Vagina (tissue), 2 donors: ENCODE data around the gene FLYWCH2.

ENCODE experiments used
- POLR2AphosphoS5 ChIP-seq, 2 donors: sonication (generic); formaldehyde crosslinking; IDR thresholded peaks; one replicate each; pipeline ENCODE4 v1.9.0; 2017; ENCODE audit warnings: antibody characterized with exemption in 2 of 2, mild to moderate bottlenecking in 2 of 2, low read depth in 1 of 2; ENCODE audit not compliant: insufficient read depth in 1 of 2
- TF ChIP-seq, protein P1 (sequence below), 3 experiments: fragments of 450-650 bp in 2 of 3; fragments of 200-600 bp in 1 of 3; sonication (generic) in 1 of 3; IDR thresholded peaks; one replicate each; pipeline ENCODE4 v1.5.1; 2017 to 2019; ENCODE audit warnings: antibody characterized with exemption in 3 of 3, mild to moderate bottlenecking in 2 of 3, moderate library complexity in 2 of 3

DNA sequence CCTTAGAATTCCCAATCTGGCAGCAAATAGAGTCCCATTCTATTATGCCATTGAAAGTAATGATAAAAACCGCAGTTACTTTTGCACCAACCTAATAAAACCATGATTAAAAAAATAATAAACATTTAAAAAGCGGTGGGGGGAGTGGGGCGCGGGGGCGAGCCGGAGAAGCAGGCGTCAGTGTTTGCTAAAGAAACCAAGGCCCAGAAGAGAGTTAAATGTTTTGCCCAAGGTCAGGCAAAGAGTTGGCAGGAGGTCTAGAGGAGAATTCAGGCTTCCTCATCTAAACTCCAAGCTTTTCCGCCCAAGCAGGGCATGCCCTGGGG, 15.4 kb upstream of the FLYWCH2 start:
- TF ChIP-seq POLR2AphosphoS5 (IDR thresholded peaks at IDR 0.05; ENCODE audit: insufficient read depth in 1 of 2, low read depth in 1 of 2): no peak
- TF ChIP-seq, protein P1, sequence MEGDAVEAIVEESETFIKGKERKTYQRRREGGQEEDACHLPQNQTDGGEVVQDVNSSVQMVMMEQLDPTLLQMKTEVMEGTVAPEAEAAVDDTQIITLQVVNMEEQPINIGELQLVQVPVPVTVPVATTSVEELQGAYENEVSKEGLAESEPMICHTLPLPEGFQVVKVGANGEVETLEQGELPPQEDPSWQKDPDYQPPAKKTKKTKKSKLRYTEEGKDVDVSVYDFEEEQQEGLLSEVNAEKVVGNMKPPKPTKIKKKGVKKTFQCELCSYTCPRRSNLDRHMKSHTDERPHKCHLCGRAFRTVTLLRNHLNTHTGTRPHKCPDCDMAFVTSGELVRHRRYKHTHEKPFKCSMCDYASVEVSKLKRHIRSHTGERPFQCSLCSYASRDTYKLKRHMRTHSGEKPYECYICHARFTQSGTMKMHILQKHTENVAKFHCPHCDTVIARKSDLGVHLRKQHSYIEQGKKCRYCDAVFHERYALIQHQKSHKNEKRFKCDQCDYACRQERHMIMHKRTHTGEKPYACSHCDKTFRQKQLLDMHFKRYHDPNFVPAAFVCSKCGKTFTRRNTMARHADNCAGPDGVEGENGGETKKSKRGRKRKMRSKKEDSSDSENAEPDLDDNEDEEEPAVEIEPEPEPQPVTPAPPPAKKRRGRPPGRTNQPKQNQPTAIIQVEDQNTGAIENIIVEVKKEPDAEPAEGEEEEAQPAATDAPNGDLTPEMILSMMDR (IDR thresholded peaks at IDR 0.05): no peak
